ENCODE measurements around the gene TTC31.

DNA sequence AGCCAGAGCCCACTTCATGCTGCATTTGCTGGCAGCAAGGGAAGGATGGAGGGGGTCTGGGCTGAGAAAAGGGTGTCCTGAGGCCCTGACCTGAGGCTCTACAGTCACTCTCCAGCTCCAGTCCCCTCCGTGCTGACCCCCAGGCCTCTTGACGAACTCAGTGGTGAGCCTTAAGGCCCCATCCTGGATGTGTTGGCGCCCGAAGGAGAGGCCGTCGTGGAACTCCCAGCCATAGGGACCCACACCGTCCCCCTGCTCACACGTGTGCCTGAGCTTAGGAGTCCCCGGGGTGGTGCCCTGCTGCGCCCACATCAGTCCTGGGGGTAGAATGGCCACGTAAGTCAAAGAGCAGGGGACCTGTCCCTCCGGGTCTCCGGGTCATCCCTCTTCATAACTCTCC lies 18.5 kb upstream of the TTC31 start:
- TF ChIP-seq CTCF (IDR thresholded peaks at IDR 0.05) = no peak
- no peak for TF ChIP-seq EZH2 (IDR thresholded peaks at IDR 0.05; ENCODE audit: borderline replicate concordance, insufficient read depth, low read depth, low read length, poor library complexity, severe bottlenecking)
